GM12878 (cell line): ENCODE measurements around the gene SUSD2. TPM values are rescaled to one million over a fixed set of nuclear protein-coding genes. Genes with fewer than 3 reads are reported as not detected.

Source experiments
- ATAC-seq: fragments of 200-7000 bp; cut with Tn5 transposase; 3 replicates; pipeline ENCODE4 v1.9.1; 2020; ENCODE audit warnings: mild to moderate bottlenecking, moderate library complexity
- BruUV-seq: library from RNA; stranded (reverse); fragments of 400-500 nt; replicated peaks from 2 replicates; lab custom pipeline; 2021; lab: Mats Ljungman, UMichigan
- CTCF ChIA-PET: fragments of 300-600 bp; sonication (Branson Sonifier 250); formaldehyde crosslinking; extraction: SDS; loops from one replicate; lab custom pipeline; 2021; ENCODE audit warnings: inconsistent platforms; lab: Yijun Ruan, JAX
- POLR2A ChIA-PET: fragments of 350-600 bp; formaldehyde crosslinking; extraction: SDS; loops from one replicate; lab custom pipeline; 2021; ENCODE audit warnings: inconsistent platforms; lab: Charles Lee
- RAD21 ChIA-PET: fragments of 300-600 bp; sonication (Branson Sonifier 250); formaldehyde crosslinking; loops from one replicate; lab custom pipeline; 2023; ENCODE audit warnings: antibody characterized with exemption; ENCODE audit not compliant: unreplicated experiment; lab: Charles Lee
- SMC1A ChIA-PET: fragments of 300-600 bp; sonication (Branson Sonifier 250); formaldehyde crosslinking; loops from one replicate; lab custom pipeline; 2023; ENCODE audit not compliant: unreplicated experiment, uncharacterized antibody; lab: Charles Lee
- DNase-seq: peaks from one replicate; pipeline ENCODE4 v3.0.0-alpha.2; 2011; ENCODE audit warnings: low read depth, low spot score
- FAIRE-seq: peaks from 3 replicates; lab custom pipeline; 2011; peaks lifted over from hg19 to GRCh38; lab: Jason Lieb, UNC
- H2AFZ ChIP-seq: 2 replicates; pipeline ENCODE4 v1.6.0; 2011; ENCODE audit warnings: low read depth, low read length, control low read depth; ENCODE audit not compliant: control insufficient read depth
- H3K27ac ChIP-seq: 2 replicates; pipeline ENCODE4 v1.5.1; 2011; ENCODE audit warnings: control low read depth; ENCODE audit not compliant: control insufficient read depth, insufficient read depth
- H3K27me3 ChIP-seq, 2 experiments: replicated peaks in 1 of 2; 2 replicates each; pipeline versions ENCODE4 v1.6.0 to v1.6.1; 2011; ENCODE audit warnings: low read length in 1 of 2; ENCODE audit not compliant: control insufficient read depth in 2 of 2, insufficient read depth in 2 of 2
- H3K36me3 ChIP-seq, 2 experiments: 2 replicates each; pipeline ENCODE4 v1.5.1; 2011; ENCODE audit warnings: low read length in 1 of 2; ENCODE audit not compliant: control insufficient read depth in 2 of 2, insufficient read depth in 2 of 2
- H3K4me1 ChIP-seq: 2 replicates; pipeline ENCODE4 v1.6.1; 2011; ENCODE audit warnings: mild to moderate bottlenecking, low read length, moderate library complexity, mixed read lengths; ENCODE audit not compliant: control insufficient read depth, insufficient read depth
- H3K4me2 ChIP-seq: 2 replicates; pipeline ENCODE4 v1.6.0; 2011; ENCODE audit warnings: control low read depth; ENCODE audit not compliant: control insufficient read depth, insufficient read depth
- H3K4me3 ChIP-seq: fragments of 200-600 bp; sonication (generic); 2 replicates; pipeline ENCODE4 v1.5.1; 2016
- H3K79me2 ChIP-seq: 2 replicates; pipeline ENCODE4 v1.6.0; 2011; ENCODE audit warnings: low read length; ENCODE audit not compliant: control insufficient read depth, insufficient read depth
- H3K9ac ChIP-seq: 2 replicates; pipeline ENCODE4 v1.8.0; 2011; ENCODE audit warnings: low read length, control low read depth, mixed read lengths; ENCODE audit not compliant: control insufficient read depth, insufficient read depth
- H3K9me3 ChIP-seq: replicated peaks from 3 replicates; pipeline ENCODE4 v1.5.1; 2011; ENCODE audit warnings: mild to moderate bottlenecking, low read length; ENCODE audit not compliant: control insufficient read depth, insufficient read depth
- H4K20me1 ChIP-seq: 2 replicates; pipeline ENCODE4 v1.6.0; 2011; ENCODE audit not compliant: control insufficient read depth, insufficient read depth
- CBX5 ChIP-seq: sonication (generic); IDR thresholded peaks from 2 replicates; pipeline ENCODE4 v1.6.1; 2016; ENCODE audit warnings: low read depth, moderate library complexity, mild to moderate bottlenecking, inconsistent platforms
- EED ChIP-seq: sonication (generic); IDR thresholded peaks from 2 replicates; pipeline ENCODE4 v1.6.1; 2016; ENCODE audit warnings: antibody characterized with exemption, low read depth
- EP300 ChIP-seq, 2 experiments: fragments of 150-350 bp in 1 of 2; IDR thresholded peaks; 2 replicates each; pipeline ENCODE4 v1.6.1; 2011 to 2012; ENCODE audit warnings: low read depth in 2 of 2, low read length in 2 of 2, borderline replicate concordance in 1 of 2, improper control_type of control experiment in 1 of 2, inconsistent platforms in 1 of 2; ENCODE audit not compliant: control insufficient read depth in 1 of 2
- KAT2A ChIP-seq: conservative IDR thresholded peaks from 2 replicates; pipeline ENCODE4 v1.6.1; 2011; ENCODE audit warnings: low read depth, low read length; ENCODE audit not compliant: control insufficient read depth
- KDM1A ChIP-seq: fragments of 200-600 bp; sonication (generic); IDR thresholded peaks from 2 replicates; pipeline ENCODE4 v1.6.1; 2016; ENCODE audit warnings: borderline replicate concordance
- KLF5 ChIP-seq: fragments of 450-650 bp; IDR thresholded peaks from 2 replicates; pipeline ENCODE4 v1.6.1; 2014; ENCODE audit warnings: mild to moderate bottlenecking; ENCODE audit not compliant: partially characterized antibody
- NFIC ChIP-seq: IDR thresholded peaks from 2 replicates; pipeline ENCODE4 v1.6.1; 2012; ENCODE audit warnings: low read depth, mild to moderate bottlenecking, inconsistent platforms, low read length, moderate library complexity
- NFYA ChIP-seq: IDR thresholded peaks from 2 replicates; pipeline ENCODE4 v1.6.1; 2011; ENCODE audit warnings: low read depth, mild to moderate bottlenecking, low read length, improper control_type of control experiment, borderline replicate concordance
- NR2C1 ChIP-seq: fragments of 450-650 bp; IDR thresholded peaks from 2 replicates; pipeline ENCODE4 v1.6.1; 2017; ENCODE audit warnings: antibody characterized with exemption, mild to moderate bottlenecking, moderate library complexity
- NR2F1 ChIP-seq: fragments of 450-650 bp; conservative IDR thresholded peaks from 2 replicates; pipeline ENCODE4 v1.6.1; 2017; ENCODE audit warnings: mild to moderate bottlenecking
- RCOR1 ChIP-seq: conservative IDR thresholded peaks from 2 replicates; pipeline ENCODE4 v1.6.1; 2012; ENCODE audit warnings: low read depth, low read length, improper control_type of control experiment
- SUPT20H ChIP-seq: IDR thresholded peaks from 2 replicates; pipeline ENCODE4 v1.6.1; 2011; ENCODE audit warnings: low read depth, mild to moderate bottlenecking, low read length, moderate library complexity, borderline replicate concordance; ENCODE audit not compliant: control insufficient read depth
- SUZ12 ChIP-seq: fragments of 200-600 bp; sonication (generic); IDR thresholded peaks from one replicate; pipeline ENCODE4 v1.6.1; 2018; ENCODE audit warnings: antibody characterized with exemption, mild to moderate bottlenecking; ENCODE audit not compliant: unreplicated experiment
- ZBED1 ChIP-seq: IDR thresholded peaks from 2 replicates; pipeline ENCODE4 v1.6.1; 2016; ENCODE audit warnings: borderline replicate concordance
- WGBS: methylation state at CpG from one replicate; pipeline ENCODE4 v1.1.6; 2016; ENCODE audit warnings: low lambda C conversion rate; ENCODE audit not compliant: insufficient replicate concordance, insufficient coverage; ENCODE audit errors: missing lambda C conversion rate; 5-methylcytosine and 5-hydroxymethylcytosine counted together
- in situ Hi-C: fragments of 300-500 bp; cut with MboI; formaldehyde crosslinking; loops from 9 replicates; pipeline ENCODE4 v1.14.3; 2018; ENCODE audit warnings: mixed read lengths
- intact Hi-C: fragments of 100-400 bp; cut with micrococcal nuclease; formaldehyde crosslinking; loops from one replicate; pipeline ENCODE4 v1.14.2; 2022; ENCODE audit not compliant: unreplicated experiment
- polyA plus RNA-seq, 11 experiments: library from polyadenylated mRNA; depleted of rRNA in 4 of 11; unstranded in 6 of 11; stranded (reverse) in 5 of 11; fragments of >200 nt; fragmentation: Nextera tagmentation in 4 of 11; fragmentation: Illumina TruSeq in 1 of 11; extraction: Ambion mirVana in 4 of 11; extraction: Trizol in 1 of 11; gene quantifications; 1 replicate in 1 of 11; 2 replicates in 10 of 11; pipeline versions ENCODE4 v1.2.1 to v1.2.3, GENCODE V29; 2011 to 2016; ENCODE audit warnings: inconsistent platforms in 2 of 11, missing spikeins in 2 of 11, low read depth in 1 of 11
- total RNA-seq, 4 experiments: library from RNA; depleted of rRNA in 3 of 4; stranded (reverse); fragments of >200 nt in 3 of 4; fragmentation: Illumina TruSeq in 1 of 4; extraction: Trizol in 1 of 4; gene quantifications; 2 replicates each; pipeline versions ENCODE4 v1.2.1 to v1.2.3, GENCODE V29; 2013 to 2021
- TF ChIP-seq, protein P1 (sequence below): fragments of 450-650 bp; IDR thresholded peaks from 2 replicates; pipeline ENCODE4 v1.6.1; 2016; ENCODE audit warnings: mild to moderate bottlenecking
- TF ChIP-seq, protein P2 (sequence below): IDR thresholded peaks from 2 replicates; pipeline ENCODE4 v1.6.1; 2012; ENCODE audit warnings: low read depth, low read length, improper control_type of control experiment
- TF ChIP-seq, protein P3 (sequence below): fragments of 450-650 bp; formaldehyde crosslinking; IDR thresholded peaks from 2 replicates; pipeline ENCODE4 v1.5.0; 2022; ENCODE audit warnings: mild to moderate bottlenecking, missing genetic modification characterization

Gene SUSD2
- total and polyA plus RNA-seq, 10 of the 15 experiments (the other 5 are each of a cell fraction or from before 2014, with no cell fraction given): 0.04 to 0.31 (median 0.11) TPM; not detected in 5

DNA sequence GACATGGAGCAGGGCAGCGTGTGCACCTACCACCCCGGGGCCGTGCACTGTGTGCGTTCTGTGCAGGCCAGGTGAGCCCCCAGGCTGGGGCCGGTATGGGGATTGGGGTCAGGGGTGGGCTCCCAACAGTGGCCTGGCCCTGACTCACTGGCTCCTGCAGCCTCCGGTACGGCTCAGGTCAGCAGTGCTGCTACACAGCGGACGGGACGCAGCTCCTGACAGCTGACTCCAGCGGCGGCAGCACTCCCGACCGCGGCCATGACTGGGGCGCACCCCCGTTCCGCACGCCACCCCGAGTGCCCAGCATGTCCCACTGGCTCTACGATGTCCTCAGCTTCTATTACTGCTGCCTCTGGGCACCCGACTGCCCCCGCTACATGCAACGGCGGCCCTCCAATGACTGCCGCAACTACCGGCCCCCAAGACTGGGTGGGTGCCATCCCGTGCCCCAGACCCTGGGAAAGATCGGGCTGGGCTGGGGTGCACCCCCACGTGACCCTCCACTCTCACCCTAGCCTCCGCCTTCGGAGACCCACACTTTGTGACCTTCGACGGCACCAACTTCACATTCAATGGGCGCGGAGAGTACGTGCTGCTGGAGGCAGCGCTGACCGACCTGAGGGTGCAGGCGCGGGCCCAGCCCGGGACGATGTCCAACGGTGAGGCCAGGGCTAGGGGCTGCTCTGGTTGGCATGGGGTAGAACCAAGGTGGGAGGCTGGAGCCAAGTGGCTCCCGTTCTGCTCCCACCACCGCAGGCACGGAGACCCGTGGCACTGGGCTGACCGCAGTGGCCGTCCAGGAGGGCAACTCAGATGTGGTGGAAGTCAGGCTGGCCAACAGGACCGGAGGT, 4.4 kb downstream of the SUSD2 start (continued):
- TF ChIP-seq, protein P1, sequence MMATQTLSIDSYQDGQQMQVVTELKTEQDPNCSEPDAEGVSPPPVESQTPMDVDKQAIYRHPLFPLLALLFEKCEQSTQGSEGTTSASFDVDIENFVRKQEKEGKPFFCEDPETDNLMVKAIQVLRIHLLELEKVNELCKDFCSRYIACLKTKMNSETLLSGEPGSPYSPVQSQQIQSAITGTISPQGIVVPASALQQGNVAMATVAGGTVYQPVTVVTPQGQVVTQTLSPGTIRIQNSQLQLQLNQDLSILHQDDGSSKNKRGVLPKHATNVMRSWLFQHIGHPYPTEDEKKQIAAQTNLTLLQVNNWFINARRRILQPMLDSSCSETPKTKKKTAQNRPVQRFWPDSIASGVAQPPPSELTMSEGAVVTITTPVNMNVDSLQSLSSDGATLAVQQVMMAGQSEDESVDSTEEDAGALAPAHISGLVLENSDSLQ: no peak

DNA sequence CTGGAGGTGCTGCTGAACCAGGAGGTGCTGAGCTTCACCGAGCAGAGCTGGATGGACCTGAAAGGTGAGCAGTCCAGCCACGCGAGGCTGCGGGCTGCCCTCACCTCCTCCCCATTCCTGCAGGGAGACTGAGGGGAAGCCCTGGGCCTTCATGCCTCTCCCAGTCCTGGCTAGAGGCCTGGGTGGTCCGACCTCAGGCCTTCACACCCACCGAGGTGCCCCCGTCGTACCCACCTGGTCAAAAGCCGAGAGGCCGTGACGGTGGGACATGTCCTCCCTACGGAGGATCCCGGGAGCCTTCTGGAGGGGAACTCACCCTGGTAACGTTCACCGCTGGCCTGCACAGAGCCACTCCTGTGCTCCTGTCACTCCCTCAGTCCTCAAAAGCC, 5.1 kb downstream of the SUSD2 start:
- intact Hi-C loops (loop anchor here (5.0 kb wide), 1 partner anchor 61 kb away; the partner anchor contains the start of gene GGT5), in situ Hi-C loops (no loop called here)
- Histone ChIP-seq H4K20me1 (no peaks in the 10 kb centered on the region), H3K9ac (no peak overlapping the region), H3K4me2 (no peak overlapping the region), H3K27ac (no peak overlapping the region), H3K36me3 (no peaks in the 10 kb centered on the region), H3K4me1 (no peaks in the 10 kb centered on the region; the same call in 1 of the 2 replicates), H3K27me3 (no peaks in the 10 kb centered on the region), H3K9me3 (no peaks in the 10 kb centered on the region), H2AFZ (no peak overlapping the region), H3K4me3 (no peak overlapping the region), H3K79me2 (no peaks in the 10 kb centered on the region)
- BruUV-seq: no TSS peak
- DNase-seq (no peak), ATAC-seq (no peak), FAIRE-seq (no peak)
- RAD21 ChIA-PET: no interaction called here
- POLR2A ChIA-PET: no interaction called here
- CTCF ChIA-PET: interaction anchor here (0.6 kb wide), 1 partner anchor 58 kb away, joined by 3 read pairs; no protein-coding TSS in a partner anchor
- WGBS: 68% methylated on average over 15 of the region's 15 CpGs
- SMC1A ChIA-PET: no interaction called here
- TF ChIP-seq ZBED1 (no peak), RCOR1 (no peak), SUPT20H (no peak), NR2C1 (no peak), CBX5 (no peak), KDM1A (no peak), NR2F1 (no peak), EED (no peak), NFIC (no peak), KLF5 (no peak), KAT2A (no peak), SUZ12 (no peak), EP300 (IDR thresholded peaks at IDR 0.05; ENCODE audit: borderline replicate concordance in 1 of 2, control insufficient read depth in 1 of 2, low read depth in 2 of 2, low read length in 2 of 2) (no peak), NFYA (no peak)
- TF ChIP-seq, protein P2, sequence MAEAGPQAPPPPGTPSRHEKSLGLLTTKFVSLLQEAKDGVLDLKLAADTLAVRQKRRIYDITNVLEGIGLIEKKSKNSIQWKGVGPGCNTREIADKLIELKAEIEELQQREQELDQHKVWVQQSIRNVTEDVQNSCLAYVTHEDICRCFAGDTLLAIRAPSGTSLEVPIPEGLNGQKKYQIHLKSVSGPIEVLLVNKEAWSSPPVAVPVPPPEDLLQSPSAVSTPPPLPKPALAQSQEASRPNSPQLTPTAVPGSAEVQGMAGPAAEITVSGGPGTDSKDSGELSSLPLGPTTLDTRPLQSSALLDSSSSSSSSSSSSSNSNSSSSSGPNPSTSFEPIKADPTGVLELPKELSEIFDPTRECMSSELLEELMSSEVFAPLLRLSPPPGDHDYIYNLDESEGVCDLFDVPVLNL: no peak
- TF ChIP-seq, protein P3, sequence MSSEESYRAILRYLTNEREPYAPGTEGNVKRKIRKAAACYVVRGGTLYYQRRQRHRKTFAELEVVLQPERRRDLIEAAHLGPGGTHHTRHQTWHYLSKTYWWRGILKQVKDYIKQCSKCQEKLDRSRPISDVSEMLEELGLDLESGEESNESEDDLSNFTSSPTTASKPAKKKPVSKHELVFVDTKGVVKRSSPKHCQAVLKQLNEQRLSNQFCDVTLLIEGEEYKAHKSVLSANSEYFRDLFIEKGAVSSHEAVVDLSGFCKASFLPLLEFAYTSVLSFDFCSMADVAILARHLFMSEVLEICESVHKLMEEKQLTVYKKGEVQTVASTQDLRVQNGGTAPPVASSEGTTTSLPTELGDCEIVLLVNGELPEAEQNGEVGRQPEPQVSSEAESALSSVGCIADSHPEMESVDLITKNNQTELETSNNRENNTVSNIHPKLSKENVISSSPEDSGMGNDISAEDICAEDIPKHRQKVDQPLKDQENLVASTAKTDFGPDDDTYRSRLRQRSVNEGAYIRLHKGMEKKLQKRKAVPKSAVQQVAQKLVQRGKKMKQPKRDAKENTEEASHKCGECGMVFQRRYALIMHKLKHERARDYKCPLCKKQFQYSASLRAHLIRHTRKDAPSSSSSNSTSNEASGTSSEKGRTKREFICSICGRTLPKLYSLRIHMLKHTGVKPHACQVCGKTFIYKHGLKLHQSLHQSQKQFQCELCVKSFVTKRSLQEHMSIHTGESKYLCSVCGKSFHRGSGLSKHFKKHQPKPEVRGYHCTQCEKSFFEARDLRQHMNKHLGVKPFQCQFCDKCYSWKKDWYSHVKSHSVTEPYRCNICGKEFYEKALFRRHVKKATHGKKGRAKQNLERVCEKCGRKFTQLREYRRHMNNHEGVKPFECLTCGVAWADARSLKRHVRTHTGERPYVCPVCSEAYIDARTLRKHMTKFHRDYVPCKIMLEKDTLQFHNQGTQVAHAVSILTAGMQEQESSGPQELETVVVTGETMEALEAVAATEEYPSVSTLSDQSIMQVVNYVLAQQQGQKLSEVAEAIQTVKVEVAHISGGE (CRISPR knock-in tag): no peak
